22Rv1 (cell line): ENCODE data around the gene PTBP1.

Experiments used
- H3K27ac ChIP-seq: fragments of 450-650 bp; 2 replicates; pipeline ENCODE4 v1.5.1; 2017
- CTCF ChIP-seq: fragments of 450-650 bp; IDR thresholded peaks from 2 replicates; pipeline ENCODE4 v1.5.1; 2017; ENCODE audit warnings: mild to moderate bottlenecking
- ZFX ChIP-seq: fragments of 450-650 bp; IDR thresholded peaks from 2 replicates; pipeline ENCODE4 v1.6.1; 2017; ENCODE audit warnings: antibody characterized with exemption, borderline replicate concordance

PTBP1 gene

GRCh38 chr19:792306-792885 is 4.9 kb upstream of the PTBP1 start:
- no peak overlapping the region for H3K27ac ChIP-seq
- TF ChIP-seq ZFX (no peak), CTCF (no peak)

GRCh38 chr19:793806-794205 is 3.4 kb upstream of the PTBP1 start:
- no peak overlapping the region for H3K27ac ChIP-seq
- TF ChIP-seq ZFX (no peak), CTCF (no peak)

GRCh38 chr19:795073-795611 is 2.1 kb upstream of the PTBP1 start:
- no peak overlapping the region for H3K27ac ChIP-seq
- TF ChIP-seq ZFX: no peak
- no peak for TF ChIP-seq CTCF

GRCh38 chr19:795691-796581 is 1.3 kb upstream of the PTBP1 start:
- H3K27ac ChIP-seq: peak overlapping the region; percentile 99
- TF ChIP-seq CTCF (no peak), ZFX (no peak)

GRCh38 chr19:797528-798414 is 519 bp downstream of the PTBP1 start:
- peak overlapping the region; percentile 99 for H3K27ac ChIP-seq
- TF ChIP-seq CTCF (no peak), ZFX (no peak)

- TF ChIP-seq ZFX: no peak
- no peak for TF ChIP-seq CTCF
- peak overlapping the region; percentile 99 for H3K27ac ChIP-seq
These were observed 1.3 kb downstream of the PTBP1 start for GRCh38 chr19:798415-799075.
